Uterus (tissue), 4 donors: ENCODE results near the gene GTPBP3. TPM values are rescaled to one million over a fixed set of nuclear protein-coding genes. Genes with fewer than 3 reads are reported as not detected.

Experiments
- DNase-seq, 2 donors: peaks; one replicate each; pipeline ENCODE4 v3.0.0-alpha.2; 2019 to 2020
- H3K27ac ChIP-seq, 2 donors: fragments of 200-600 bp; sonication (generic); 1 replicate in 1 of 2; 2 replicates in 1 of 2; pipeline ENCODE4 v1.5.1; 2016 to 2018
- H3K27me3 ChIP-seq, 2 donors: fragments of 200-600 bp; sonication (generic); one replicate each; pipeline ENCODE4 v1.5.1; 2018 to 2019; ENCODE audit warnings: control low read depth in 1 of 2
- H3K36me3 ChIP-seq, 2 donors: fragments of 200-600 bp; sonication (generic); one replicate each; pipeline ENCODE4 v1.5.1; 2019; ENCODE audit warnings: control low read depth in 1 of 2
- H3K4me1 ChIP-seq, 2 donors: fragments of 200-600 bp; sonication (generic); one replicate each; pipeline ENCODE4 v1.5.1; 2018 to 2019; ENCODE audit warnings: control low read depth in 1 of 2
- H3K4me3 ChIP-seq, 2 donors: fragments of 200-600 bp; sonication (generic); 1 replicate in 1 of 2; 2 replicates in 1 of 2; pipeline ENCODE4 v1.5.1; 2018 to 2019; ENCODE audit warnings: mild to moderate bottlenecking in 1 of 2
- H3K9me3 ChIP-seq, 2 donors: fragments of 200-600 bp; sonication (generic); one replicate each; pipeline ENCODE4 v1.5.1; 2019; ENCODE audit warnings: control low read depth in 1 of 2
- POLR2A ChIP-seq, 2 donors: fragments of 450-650 bp; IDR thresholded peaks; one replicate each; pipeline ENCODE4 v1.6.1; 2016; ENCODE audit warnings: antibody characterized with exemption in 2 of 2, mild to moderate bottlenecking in 1 of 2, moderate library complexity in 1 of 2
- intact Hi-C: fragments of 100-400 bp; cut with DNase I; formaldehyde crosslinking; loops from one replicate; pipeline ENCODE4 v1.15.1; 2023; ENCODE audit warnings: low total_unique reads
- total RNA-seq, 4 donors: library from RNA; depleted of rRNA in 3 of 4; stranded (reverse); fragments of >200 nt in 3 of 4; gene quantifications; one replicate each; pipeline versions ENCODE4 v1.1.0 to v1.2.4, GENCODE V29; 2014 to 2023
- TF ChIP-seq, protein P1 (sequence below), 4 experiments: fragments of 200-600 bp in 2 of 4; fragments of 450-650 bp in 2 of 4; sonication (generic) in 2 of 4; IDR thresholded peaks; one replicate each; pipeline ENCODE4 v1.5.1; 2016 to 2019; ENCODE audit warnings: antibody characterized with exemption in 4 of 4, mild to moderate bottlenecking in 2 of 4, moderate library complexity in 1 of 4
- donor health status: DM: yes; HTN: yes; CAD: no.

Gene GTPBP3
- total RNA-seq, 4 donors from 2014 or later = 0.88 to 31.2 (median 24.4) TPM

- DNase-seq = no peak
- Histone ChIP-seq H3K9me3 (no peaks in the 10 kb centered on the region), H3K36me3 (no peaks in the 10 kb centered on the region), H3K27ac (no peak overlapping the region), H3K4me1 (peaks cover 0 to 20% of the 10 kb centered on the region in 2 donors), H3K27me3 (peaks cover 0 to 7% of the 10 kb centered on the region in 2 donors), H3K4me3 (no peak overlapping the region)
- TF ChIP-seq, protein P1, sequence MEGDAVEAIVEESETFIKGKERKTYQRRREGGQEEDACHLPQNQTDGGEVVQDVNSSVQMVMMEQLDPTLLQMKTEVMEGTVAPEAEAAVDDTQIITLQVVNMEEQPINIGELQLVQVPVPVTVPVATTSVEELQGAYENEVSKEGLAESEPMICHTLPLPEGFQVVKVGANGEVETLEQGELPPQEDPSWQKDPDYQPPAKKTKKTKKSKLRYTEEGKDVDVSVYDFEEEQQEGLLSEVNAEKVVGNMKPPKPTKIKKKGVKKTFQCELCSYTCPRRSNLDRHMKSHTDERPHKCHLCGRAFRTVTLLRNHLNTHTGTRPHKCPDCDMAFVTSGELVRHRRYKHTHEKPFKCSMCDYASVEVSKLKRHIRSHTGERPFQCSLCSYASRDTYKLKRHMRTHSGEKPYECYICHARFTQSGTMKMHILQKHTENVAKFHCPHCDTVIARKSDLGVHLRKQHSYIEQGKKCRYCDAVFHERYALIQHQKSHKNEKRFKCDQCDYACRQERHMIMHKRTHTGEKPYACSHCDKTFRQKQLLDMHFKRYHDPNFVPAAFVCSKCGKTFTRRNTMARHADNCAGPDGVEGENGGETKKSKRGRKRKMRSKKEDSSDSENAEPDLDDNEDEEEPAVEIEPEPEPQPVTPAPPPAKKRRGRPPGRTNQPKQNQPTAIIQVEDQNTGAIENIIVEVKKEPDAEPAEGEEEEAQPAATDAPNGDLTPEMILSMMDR (IDR thresholded peaks at IDR 0.05) = no peak
- no peak for TF ChIP-seq POLR2A (IDR thresholded peaks at IDR 0.05)
- intact Hi-C loops = no loop called here
These were observed 12.8 kb upstream of the GTPBP3 start for GRCh38 chr19:17324357-17325114.

GRCh38 chr19:17325133-17325532 lies 12.2 kb upstream of the GTPBP3 start:
- Histone ChIP-seq H3K9me3 (no peaks in the 10 kb centered on the region), H3K4me3 (no peak overlapping the region), H3K27ac (no peak overlapping the region), H3K36me3 (no peaks in the 10 kb centered on the region), H3K27me3 (peaks cover 0 to 12% of the 10 kb centered on the region in 2 donors), H3K4me1 (peaks cover 0 to 20% of the 10 kb centered on the region in 2 donors)
- no peak for TF ChIP-seq POLR2A (IDR thresholded peaks at IDR 0.05)
- TF ChIP-seq, protein P1 (IDR thresholded peaks at IDR 0.05) = no peak
- no peak for DNase-seq
- intact Hi-C loops = no loop called here

DNA sequence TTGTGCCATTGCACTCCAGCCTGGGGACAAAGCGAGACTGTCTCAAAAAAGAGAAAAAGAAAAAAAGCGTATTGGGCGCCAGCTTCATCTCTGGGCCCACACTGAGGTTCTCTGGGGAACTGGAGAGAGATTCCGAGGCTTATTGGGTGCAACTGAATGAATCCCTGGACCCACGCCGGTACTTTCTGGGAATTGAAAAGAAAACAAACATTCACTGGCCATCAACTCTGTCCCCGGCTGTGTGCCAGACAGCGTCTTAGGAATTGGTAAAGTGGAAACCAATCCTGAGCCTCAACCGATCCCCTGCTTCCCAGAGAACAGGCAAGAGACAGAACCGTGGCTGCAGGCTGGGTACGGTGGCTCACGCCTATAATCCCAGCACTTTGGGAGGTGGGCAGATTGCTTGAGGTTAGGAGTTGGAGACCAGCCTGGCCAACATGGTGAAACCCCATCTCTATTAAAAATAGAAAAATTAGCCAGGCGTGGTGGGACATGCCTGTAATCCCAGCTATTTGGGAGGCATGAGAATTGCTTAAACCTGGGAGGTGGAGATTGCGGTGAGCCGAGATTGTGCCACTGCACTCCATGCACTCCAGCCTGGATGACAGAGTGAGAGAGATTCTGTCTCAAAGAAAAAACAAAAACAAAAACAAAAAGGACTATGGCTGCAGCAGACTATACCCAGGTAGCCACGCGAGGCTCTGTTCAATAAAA lies 11.3 kb upstream of the GTPBP3 start:
- Histone ChIP-seq H3K4me3 (no peak overlapping the region), H3K4me1 (peaks cover 0 to 20% of the 10 kb centered on the region in 2 donors), H3K9me3 (no peaks in the 10 kb centered on the region), H3K36me3 (no peaks in the 10 kb centered on the region), H3K27ac (no peak overlapping the region), H3K27me3 (peaks cover 0 to 12% of the 10 kb centered on the region in 2 donors)
- intact Hi-C loops = no loop called here
- TF ChIP-seq, protein P1 (IDR thresholded peaks at IDR 0.05) = no peak
- no peak for TF ChIP-seq POLR2A (IDR thresholded peaks at IDR 0.05)
- no peak for DNase-seq

GRCh38 chr19:17326595-17326966 lies 10.8 kb upstream of the GTPBP3 start:
- no peak overlapping the region for H3K4me3 ChIP-seq
- H3K27me3 ChIP-seq = peaks cover 0 to 12% of the 10 kb centered on the region in 2 donors
- no peaks in the 10 kb centered on the region for H3K9me3 ChIP-seq
- intact Hi-C loops = no loop called here
- DNase-seq = no peak
- no peak overlapping the region for H3K27ac ChIP-seq
- TF ChIP-seq POLR2A (IDR thresholded peaks at IDR 0.05) = no peak
- TF ChIP-seq, protein P1 (IDR thresholded peaks at IDR 0.05) = no peak
- H3K36me3 ChIP-seq = no peaks in the 10 kb centered on the region
- peaks cover 0 to 20% of the 10 kb centered on the region in 2 donors for H3K4me1 ChIP-seq

GRCh38 chr19:17327068-17327653 lies 10.2 kb upstream of the GTPBP3 start:
- no peak for DNase-seq
- H3K9me3 ChIP-seq = no peaks in the 10 kb centered on the region
- peaks cover 0 to 12% of the 10 kb centered on the region in 2 donors for H3K27me3 ChIP-seq
- no peak for TF ChIP-seq POLR2A (IDR thresholded peaks at IDR 0.05)
- TF ChIP-seq, protein P1 (IDR thresholded peaks at IDR 0.05) = no peak
- H3K4me1 ChIP-seq = peaks cover 0 to 20% of the 10 kb centered on the region in 2 donors
- no peak overlapping the region for H3K4me3 ChIP-seq
- intact Hi-C loops = no loop called here
- H3K36me3 ChIP-seq = no peaks in the 10 kb centered on the region
- no peak overlapping the region for H3K27ac ChIP-seq
